ENCODE results near the gene NWD2.

NWD2 gene

DNA sequence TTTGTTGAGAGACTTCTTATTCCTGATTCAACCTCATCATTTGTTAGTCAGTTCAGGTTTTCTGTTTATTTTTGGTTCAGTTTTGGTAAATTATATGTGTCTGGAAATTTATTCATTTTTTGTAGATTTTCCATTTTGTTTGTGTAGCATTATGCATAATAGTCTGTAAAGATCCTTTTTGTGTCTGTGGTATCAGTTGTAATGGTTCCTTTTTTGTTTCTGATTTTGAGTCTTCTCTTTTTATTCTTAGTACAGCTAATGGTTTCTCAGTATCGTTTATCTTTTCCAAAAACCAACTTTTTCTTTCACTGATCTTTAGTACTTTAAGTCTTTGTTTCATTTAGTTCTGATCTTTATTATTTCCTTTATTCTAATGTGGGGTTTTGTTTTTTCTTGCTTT lies 61.4 kb downstream of the NWD2 start:
- no peak for DNase-seq

- no peak for DNase-seq
These were observed 72.6 kb downstream of the NWD2 start for GRCh38 chr4:37317104-37317643.

DNA sequence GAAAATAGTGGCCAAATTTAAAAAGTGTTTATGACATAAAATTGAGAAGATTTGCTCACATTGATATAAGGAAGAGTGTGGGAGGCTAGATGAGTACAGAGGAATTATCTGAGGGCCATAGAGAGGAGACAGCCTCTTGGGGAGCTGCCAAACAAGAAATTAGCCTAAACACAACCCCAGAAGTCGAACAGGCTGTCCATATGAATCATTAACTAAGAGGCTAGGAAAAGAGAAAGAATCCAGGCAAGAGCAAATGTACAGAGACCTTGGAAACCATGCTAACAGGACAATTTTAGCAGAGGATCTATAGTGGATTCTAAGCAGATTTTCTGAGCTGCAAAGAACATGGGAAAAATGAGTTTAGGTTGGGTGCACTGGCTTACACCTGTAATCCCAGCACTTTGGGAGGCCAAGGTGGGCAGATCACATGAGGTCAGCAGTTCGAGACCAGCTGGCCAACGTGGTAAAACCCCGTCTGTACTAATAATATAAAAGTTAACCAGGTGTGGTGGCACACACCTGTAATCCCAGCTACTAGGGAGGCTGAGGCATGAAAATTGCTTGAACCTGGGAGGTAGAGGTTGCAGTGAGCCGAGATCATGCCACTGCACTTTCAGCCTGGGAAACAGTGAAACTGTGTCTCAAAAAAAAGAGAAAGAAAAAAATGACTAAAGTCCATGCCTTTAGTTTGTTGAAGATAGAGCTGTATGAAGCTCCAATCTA lies 76.1 kb downstream of the NWD2 start:
- no peak for DNase-seq

DNA sequence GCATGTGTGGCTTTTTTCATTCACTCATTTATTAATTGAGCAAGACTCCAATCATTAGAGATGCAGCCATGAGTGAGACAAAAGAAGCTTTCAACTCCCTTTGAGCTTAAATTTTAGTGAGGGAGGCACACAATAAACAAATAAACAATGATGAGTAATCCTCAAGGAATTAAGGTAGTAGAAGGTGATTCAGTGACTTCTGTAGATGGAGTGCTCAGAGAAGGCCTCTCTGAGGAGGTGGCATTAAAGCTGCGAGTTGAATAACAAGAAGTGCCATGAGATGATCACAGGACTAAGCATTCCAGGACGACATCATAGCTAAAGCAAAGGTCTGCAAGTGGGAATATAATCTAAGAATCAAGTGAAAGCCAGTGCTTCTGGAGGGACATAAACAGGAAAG lies 77.6 kb downstream of the NWD2 start:
- no peak for DNase-seq

- no peak for DNase-seq
These were observed 80.0 kb downstream of the NWD2 start for GRCh38 chr4:37324546-37324945.

DNA sequence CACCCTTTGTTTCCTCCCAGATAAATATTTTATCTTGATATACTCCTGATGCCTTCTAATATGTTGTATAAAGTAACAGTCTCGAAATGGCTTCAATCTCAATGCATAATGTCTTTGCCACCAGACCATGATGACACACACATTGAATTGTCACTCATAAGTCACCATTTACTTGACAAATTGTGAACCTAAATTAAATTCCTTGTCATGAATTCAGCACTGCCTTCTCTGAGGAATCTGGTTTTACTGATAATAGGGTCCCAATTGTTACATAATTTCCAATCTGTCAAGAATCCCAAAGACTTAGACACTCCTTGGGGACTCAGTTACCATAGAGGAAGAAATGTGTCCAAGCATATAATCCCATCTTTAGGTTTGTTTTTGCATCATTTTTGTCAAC lies 82.3 kb downstream of the NWD2 start:
- no peak for DNase-seq

DNA sequence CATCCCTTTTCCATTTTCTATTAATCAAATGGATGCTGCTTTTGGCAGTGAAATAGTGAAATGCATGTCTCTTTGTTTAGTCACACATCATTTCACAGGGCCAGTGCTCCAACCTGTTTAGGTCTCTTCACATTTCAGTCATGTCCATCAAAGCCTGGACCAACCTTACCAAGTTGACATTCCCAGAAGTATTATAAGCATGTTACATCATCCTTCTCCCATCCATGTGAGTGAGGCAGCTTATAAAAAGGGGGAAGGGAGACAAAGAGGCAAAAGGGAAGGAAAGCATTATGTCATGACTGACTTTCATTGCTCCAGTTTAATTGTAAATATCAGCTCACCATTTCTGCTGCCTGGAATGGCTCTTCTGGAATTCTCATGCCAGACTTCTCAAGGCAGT lies 94.4 kb downstream of the NWD2 start:
- DNase-seq = no peak

DNA sequence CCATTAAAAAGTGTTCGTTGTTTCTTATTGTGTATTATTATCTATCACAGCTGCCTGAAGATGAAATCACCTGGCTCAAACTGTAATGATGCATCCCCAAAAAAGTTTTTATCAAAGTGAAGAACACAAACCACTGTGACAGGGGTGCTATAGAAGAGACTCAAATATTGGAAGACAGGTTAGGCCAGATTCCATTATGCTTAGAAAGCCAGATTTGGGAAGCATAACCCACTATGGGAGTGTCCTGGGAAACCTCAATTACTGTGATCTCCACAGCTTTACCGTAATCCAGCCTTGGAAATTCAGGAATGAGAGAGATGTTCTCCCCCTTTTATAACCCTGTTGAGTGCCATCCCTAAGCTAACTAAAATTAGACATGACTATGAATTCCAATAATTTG lies 114.2 kb downstream of the NWD2 start:
- DNase-seq = no peak

- no peak for DNase-seq
These were observed 114.7 kb downstream of the NWD2 start for GRCh38 chr4:37359261-37359660.

DNA sequence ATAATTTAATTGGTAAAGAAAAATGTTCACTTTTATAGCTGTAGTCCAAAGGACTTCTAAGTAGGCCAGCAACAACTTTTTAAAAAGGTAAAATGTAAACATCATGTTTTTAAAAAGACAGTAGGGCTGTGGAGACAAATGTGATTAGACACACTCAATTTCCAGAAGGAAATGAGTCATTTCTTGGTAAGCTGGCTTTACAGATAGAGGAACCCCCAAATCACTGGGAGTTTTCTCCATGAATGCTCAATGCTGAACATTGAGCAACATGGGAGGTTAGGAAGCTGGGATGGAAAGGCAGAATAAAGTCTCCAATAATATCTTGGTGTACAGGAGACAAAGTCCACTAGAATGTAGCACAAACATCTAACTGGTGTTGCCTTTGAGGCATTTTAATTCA lies 121.3 kb downstream of the NWD2 start:
- no peak for DNase-seq

GRCh38 chr4:37367901-37368300 lies 123.4 kb downstream of the NWD2 start:
- DNase-seq = no peak

- DNase-seq = no peak
These were observed 125.5 kb downstream of the NWD2 start for GRCh38 chr4:37370052-37370451.

- no peak for DNase-seq
These were observed 136.6 kb downstream of the NWD2 start for GRCh38 chr4:37381040-37381668.

DNA sequence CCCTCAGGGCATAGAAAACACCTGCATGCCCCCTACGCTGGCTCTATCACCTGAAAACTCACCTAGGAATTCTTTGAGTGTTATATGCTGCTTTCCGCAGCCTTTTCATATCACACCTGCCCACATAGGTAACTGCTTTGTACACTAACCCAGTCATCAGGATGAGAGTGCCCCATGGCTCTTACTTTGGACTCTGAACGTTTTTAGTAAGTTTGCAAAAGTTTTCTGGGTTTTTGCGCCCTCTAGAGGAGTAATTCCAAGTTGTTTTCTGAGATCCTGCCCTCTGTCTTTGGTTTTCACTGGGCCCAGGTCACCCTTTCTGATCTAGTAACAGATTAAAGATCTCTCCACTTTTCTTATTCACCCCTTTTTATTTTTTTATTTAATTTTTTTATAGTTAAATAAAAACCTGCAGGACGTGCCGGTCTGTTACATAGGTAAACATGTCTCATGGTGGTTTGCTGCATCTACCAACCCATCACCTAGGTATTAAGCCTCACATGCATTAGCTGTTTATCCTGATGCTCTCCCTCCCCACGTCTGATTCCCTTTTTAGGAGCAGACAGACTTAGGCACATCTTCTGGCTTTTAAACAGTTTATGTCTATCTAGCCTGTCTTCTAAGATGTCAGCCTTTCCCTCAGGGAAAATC lies 139.2 kb downstream of the NWD2 start:
- DNase-seq = no peak

DNA sequence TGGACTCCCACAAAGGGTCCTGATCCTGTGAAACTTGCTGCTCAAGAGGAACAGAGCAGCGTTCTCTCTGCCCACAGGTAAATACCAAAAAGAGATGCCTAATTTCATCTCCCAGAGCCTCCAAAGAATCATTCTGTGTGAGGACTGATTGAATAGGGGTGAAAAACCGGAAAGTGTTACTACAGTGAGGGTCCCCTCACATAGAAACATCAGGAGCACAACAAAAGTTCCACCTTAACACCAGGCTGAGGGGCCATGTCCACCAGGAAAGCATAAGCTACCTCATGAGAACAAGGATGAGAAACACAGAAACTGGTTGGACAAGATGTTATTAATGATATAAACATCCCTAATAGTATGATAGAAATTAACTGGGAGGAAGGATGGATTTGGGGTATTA lies 140.9 kb downstream of the NWD2 start:
- no peak for DNase-seq

DNA sequence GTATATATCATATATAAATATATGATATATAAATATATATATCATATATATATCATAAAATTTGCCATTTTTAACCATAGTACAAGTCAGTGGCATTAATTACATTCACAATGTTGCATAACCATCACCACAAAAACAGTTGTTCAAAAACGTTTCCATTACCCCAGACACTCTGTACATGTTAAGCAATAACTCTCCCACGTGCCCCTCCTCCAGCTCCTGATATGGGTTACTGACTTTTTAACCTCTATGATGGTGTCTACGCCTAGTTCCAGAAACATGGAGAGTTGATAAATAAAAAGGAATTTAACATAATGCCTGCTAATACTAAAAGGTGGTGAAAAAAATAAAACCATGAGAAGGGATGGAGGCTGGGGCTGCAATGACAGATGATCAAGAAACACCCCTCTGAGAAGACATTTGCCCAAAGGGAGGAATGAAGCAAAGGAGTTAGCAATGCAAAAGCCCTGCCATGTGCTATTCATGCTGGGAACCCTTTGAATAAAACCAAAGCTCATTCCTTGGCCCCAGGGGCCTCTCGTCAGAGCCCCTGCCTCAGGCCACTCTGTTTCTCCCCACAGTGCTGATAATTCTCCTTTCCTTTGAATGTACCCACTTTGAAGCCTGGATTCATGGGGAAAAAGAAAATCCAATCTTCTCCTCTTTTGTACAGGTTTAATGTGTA lies 144.3 kb downstream of the NWD2 start:
- no peak for DNase-seq

- DNase-seq = no peak
These were observed 144.8 kb downstream of the NWD2 start for GRCh38 chr4:37389366-37389765.

DNA sequence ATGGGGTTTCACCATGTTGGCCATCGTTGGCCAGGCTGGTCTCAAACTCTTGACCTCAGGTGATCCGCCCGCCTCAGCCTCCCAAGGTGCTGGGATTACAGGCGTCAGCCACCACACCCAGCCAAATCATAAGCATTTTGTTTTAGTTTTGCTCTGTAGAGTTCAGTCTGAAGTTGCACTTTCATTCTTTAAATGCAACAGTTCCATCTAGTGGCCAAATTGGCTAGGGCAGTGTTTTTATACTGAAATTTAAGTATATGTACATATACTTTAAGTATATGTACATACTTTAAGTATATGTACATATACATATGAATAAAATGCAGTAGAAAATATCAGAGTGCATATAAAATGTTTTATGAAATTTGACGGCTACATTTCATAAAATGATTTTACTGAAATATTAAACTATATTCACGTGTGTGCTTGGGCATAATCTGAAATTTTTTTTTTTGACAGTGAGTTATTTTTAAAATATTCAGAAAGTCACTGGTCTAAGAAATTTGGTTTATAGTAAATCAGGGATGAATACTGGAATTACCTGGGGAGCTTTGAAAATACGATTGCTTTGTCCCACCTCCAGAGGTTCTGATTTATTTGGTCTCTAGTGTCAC lies 145.5 kb downstream of the NWD2 start:
- DNase-seq = no peak

GRCh38 chr4:37392521-37393255 lies 148.1 kb downstream of the NWD2 start:
- DNase-seq = no peak

DNA sequence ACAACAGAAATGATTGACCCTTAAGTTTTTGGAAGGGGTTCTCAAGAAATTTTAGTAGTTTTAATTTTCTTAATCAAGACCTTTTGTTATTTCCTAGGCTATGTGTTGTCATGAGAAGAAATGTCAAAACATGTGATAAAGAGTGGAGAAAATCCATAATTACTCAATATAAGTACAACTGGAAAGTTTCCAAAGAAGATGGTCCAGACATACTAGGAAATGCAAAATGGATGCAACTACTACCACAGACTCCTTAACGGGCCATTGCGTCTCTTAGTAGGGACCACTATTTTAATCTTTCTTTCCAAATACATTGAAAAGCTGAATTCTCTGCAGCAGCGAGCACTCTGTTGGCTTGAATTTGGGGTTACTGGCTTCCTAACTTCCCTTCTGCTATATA lies 148.8 kb downstream of the NWD2 start:
- DNase-seq = no peak

DNA sequence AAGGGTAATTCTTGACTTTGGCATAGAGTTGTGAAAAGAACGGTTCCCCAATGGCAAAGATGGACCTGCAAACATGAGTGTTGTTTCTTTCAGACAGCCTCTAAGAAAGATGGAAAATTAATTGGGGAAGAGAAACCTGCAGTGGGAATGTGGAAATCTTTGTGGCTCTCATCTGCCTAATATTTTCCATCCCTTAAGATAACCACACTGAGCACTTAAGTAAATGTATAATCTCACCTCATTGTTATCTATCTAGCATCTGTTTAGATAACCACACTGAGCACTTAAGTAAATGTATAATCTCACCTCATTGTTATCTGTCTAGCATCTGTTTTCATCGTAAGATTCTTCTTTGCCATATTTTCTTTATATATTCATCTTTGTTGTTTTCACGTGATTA lies 149.3 kb downstream of the NWD2 start:
- no peak for DNase-seq

DNA sequence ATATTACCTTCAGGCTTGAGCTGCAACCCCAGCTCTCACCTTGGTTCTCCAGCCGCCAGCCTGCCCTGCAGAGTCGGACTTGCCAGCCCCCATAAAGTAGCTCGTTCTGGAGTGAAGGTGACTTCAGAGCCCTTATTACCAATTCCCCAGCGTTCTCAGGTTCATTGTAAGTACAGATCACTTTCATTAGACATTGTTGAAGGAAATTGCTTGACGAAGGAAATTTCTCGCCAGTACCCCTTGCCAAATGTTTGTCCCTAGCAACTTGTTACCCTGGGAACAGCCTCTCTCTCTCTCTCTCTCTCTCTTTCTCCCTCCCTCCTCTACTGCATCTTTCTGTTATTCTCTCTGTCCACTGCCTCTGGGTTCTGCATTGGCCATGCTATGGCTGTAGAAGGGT lies 153.0 kb downstream of the NWD2 start:
- no peak for DNase-seq

All from effector CD4-positive, alpha-beta T cell (primary cell).